ENCODE data around the gene IFT27. TPM values are rescaled to one million over a fixed set of nuclear protein-coding genes. Genes with fewer than 3 reads are reported as not detected.

IFT27 gene
- total and polyA plus RNA-seq, 2 experiments from 2014 or later, result 28.5 to 63.5 TPM

DNA sequence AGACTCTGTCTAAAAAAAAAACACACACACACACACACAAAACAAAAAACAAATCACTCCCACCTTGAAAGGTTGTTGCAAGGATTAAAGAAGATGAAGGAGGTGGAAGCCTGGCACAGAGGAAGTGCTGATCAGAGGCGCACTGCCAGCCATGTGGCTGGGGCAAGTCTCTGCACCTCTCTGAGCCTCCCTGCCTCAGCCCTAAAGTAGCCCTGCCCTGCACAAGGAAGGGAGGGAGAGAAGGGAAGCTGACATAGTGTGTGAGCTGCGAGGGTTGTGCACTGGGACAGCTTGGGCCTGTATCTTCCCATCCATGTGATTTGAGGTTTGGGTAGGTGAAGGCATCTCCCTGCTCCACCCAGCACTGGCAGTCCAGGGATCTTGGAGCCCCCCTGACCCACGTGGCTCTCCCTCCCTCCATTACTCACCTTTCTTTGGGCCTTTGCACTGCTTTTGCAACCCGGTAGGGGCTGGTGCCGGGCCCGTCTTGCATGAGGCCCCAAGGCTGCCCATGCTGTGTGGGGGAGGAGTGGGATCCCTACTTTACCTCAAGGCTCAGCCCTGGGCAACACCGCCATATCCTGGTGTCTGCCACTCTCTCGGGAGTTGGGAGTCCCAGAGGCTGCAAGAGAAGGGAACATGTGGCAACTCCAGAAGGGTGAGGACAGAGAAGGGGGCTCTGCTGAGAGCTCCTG, 30.5 kb downstream of the IFT27 start:
- ATAC-seq, result no peak; the same call in 2 of the 3 replicates
- Histone ChIP-seq H3K27ac (ENCODE audit: low read depth) (no peak overlapping the region), H3K9me2 (ENCODE audit: insufficient read depth) (peaks cover 9% of the 10 kb centered on the region), H3K4me3 (no peak overlapping the region), H2AFZ (no peak overlapping the region), H3K36me3 (ENCODE audit: insufficient read depth) (no peaks in the 10 kb centered on the region), H3K4me2 (no peak overlapping the region), H4K20me1 (replicated peaks; ENCODE audit: insufficient read depth) (no peaks in the 10 kb centered on the region), H3K4me1 (ENCODE audit: insufficient read depth) (no peaks in the 10 kb centered on the region), H3K79me2 (replicated peaks; ENCODE audit: insufficient read depth) (no peaks in the 10 kb centered on the region), H3F3A (replicated peaks; ENCODE audit: low read depth) (no peaks in the 10 kb centered on the region), H3K27me3 (ENCODE audit: insufficient read depth) (no peaks in the 10 kb centered on the region)
- Mint-ChIP-seq H3K4me3 (no peak overlapping the region), H3K4me1 (no peaks in the 10 kb centered on the region; the same call in 2 of the 3 replicates), H3K27me3 (ENCODE audit: insufficient read depth, low read depth, poor library complexity) (peaks cover 9% of the 10 kb centered on the region), H3K36me3 (ENCODE audit: low read depth) (peaks cover 2% of the 10 kb centered on the region; the same call in 1 of the 3 replicates), H3K27ac (no peak overlapping the region), H3K9me3 (peaks cover 8% of the 10 kb centered on the region; the same call in 2 of the 3 replicates)
- no peak for TF ChIP-seq CTCF (conservative IDR thresholded peaks at IDR 0.05; ENCODE audit: low read depth in 2 of 2)
- no peak for TF ChIP-seq STAT1 (IDR thresholded peaks at IDR 0.05; ENCODE audit: unreplicated experiment)
- TF ChIP-seq ZNF114 (CRISPR knock-in tag; IDR thresholded peaks at IDR 0.05), result no peak
- TF ChIP-seq, protein P1, sequence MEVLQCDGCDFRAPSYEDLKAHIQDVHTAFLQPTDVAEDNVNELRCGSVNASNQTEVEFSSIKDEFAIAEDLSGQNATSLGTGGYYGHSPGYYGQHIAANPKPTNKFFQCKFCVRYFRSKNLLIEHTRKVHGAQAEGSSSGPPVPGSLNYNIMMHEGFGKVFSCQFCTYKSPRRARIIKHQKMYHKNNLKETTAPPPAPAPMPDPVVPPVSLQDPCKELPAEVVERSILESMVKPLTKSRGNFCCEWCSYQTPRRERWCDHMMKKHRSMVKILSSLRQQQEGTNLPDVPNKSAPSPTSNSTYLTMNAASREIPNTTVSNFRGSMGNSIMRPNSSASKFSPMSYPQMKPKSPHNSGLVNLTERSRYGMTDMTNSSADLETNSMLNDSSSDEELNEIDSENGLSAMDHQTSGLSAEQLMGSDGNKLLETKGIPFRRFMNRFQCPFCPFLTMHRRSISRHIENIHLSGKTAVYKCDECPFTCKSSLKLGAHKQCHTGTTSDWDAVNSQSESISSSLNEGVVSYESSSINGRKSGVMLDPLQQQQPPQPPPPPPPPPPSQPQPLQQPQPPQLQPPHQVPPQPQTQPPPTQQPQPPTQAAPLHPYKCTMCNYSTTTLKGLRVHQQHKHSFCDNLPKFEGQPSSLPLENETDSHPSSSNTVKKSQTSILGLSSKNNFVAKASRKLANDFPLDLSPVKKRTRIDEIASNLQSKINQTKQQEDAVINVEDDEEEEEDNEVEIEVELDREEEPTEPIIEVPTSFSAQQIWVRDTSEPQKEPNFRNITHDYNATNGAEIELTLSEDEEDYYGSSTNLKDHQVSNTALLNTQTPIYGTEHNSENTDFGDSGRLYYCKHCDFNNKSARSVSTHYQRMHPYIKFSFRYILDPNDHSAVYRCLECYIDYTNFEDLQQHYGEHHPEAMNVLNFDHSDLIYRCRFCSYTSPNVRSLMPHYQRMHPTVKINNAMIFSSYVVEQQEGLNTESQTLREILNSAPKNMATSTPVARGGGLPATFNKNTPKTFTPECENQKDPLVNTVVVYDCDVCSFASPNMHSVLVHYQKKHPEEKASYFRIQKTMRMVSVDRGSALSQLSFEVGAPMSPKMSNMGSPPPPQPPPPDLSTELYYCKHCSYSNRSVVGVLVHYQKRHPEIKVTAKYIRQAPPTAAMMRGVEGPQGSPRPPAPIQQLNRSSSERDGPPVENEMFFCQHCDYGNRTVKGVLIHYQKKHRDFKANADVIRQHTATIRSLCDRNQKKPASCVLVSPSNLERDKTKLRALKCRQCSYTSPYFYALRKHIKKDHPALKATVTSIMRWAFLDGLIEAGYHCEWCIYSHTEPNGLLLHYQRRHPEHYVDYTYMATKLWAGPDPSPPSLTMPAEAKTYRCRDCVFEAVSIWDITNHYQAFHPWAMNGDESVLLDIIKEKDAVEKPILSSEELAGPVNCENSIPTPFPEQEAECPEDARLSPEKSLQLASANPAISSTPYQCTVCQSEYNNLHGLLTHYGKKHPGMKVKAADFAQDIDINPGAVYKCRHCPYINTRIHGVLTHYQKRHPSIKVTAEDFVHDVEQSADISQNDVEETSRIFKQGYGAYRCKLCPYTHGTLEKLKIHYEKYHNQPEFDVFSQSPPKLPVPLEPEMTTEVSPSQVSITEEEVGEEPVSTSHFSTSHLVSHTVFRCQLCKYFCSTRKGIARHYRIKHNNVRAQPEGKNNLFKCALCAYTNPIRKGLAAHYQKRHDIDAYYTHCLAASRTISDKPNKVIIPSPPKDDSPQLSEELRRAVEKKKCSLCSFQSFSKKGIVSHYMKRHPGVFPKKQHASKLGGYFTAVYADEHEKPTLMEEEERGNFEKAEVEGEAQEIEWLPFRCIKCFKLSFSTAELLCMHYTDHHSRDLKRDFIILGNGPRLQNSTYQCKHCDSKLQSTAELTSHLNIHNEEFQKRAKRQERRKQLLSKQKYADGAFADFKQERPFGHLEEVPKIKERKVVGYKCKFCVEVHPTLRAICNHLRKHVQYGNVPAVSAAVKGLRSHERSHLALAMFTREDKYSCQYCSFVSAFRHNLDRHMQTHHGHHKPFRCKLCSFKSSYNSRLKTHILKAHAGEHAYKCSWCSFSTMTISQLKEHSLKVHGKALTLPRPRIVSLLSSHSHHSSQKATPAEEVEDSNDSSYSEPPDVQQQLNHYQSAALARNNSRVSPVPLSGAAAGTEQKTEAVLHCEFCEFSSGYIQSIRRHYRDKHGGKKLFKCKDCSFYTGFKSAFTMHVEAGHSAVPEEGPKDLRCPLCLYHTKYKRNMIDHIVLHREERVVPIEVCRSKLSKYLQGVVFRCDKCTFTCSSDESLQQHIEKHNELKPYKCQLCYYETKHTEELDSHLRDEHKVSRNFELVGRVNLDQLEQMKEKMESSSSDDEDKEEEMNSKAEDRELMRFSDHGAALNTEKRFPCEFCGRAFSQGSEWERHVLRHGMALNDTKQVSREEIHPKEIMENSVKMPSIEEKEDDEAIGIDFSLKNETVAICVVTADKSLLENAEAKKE (CRISPR knock-in tag; IDR thresholded peaks at IDR 0.05), result no peak
- DNase-seq (ENCODE audit: low spot score), result no peak

All from GM23338 (cell line).